ENCODE data around the gene TMEM38A. TPM values are rescaled to one million over a fixed set of nuclear protein-coding genes. Genes with fewer than 3 reads are reported as not detected.
"Not testable (repeated sequence)": the region's sequence is repeated elsewhere in the genome, so short reads cannot be mapped to it uniquely, and the experiment has no call there.

Gene TMEM38A
- total RNA-seq, 1 experiment from 2014 or later, result 12.9 TPM

DNA sequence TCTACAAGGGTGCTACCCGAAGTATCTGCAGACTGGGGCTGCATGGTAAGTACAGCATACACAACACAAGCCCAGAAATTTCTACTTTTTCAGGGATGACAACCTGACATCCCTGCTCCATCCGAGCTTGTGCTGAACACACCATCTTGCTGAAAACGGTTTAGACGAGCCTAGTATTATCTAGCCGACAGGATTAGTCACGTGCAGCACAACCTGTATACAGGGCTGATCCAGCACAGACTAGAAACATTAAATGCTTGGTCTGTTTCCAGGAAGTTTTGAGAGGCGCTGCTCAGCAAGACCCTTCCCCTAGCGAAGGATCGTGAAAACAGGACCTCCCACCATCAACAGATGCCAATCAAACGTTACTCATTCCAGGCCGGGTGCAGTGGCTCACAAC, 5.2 kb upstream of the TMEM38A start:
- H2AFZ ChIP-seq (ENCODE audit: low read length), result no peak overlapping the region
- no peak overlapping the region for H3K4me2 ChIP-seq (ENCODE audit: low read depth, low read length, poor library complexity, severe bottlenecking)
- H3K79me2 ChIP-seq (ENCODE audit: low read length), result peaks cover 68% of the 10 kb centered on the region
- H3K36me3 ChIP-seq (ENCODE audit: insufficient read depth, low read length), result peaks cover 63% of the 10 kb centered on the region
- no peaks in the 10 kb centered on the region for H3K27me3 ChIP-seq (ENCODE audit: low read length)
- peaks cover 51% of the 10 kb centered on the region for H4K20me1 ChIP-seq (ENCODE audit: insufficient read depth, low read depth, low read length)
- no peaks in the 10 kb centered on the region for H3K9me2 ChIP-seq (replicated peaks; ENCODE audit: insufficient read depth, low read length)
- no peaks in the 10 kb centered on the region for H3K9me3 ChIP-seq (ENCODE audit: low read length)
- no peak overlapping the region for H3K9ac ChIP-seq (ENCODE audit: low read length)
- H3K4me1 ChIP-seq (ENCODE audit: low read length), result peaks cover 24% of the 10 kb centered on the region
- DNase-seq, result no peak
- H3K27ac ChIP-seq (ENCODE audit: low read length), result no peak overlapping the region
- H3K4me3 ChIP-seq (ENCODE audit: low read length), result no peak overlapping the region

DNA sequence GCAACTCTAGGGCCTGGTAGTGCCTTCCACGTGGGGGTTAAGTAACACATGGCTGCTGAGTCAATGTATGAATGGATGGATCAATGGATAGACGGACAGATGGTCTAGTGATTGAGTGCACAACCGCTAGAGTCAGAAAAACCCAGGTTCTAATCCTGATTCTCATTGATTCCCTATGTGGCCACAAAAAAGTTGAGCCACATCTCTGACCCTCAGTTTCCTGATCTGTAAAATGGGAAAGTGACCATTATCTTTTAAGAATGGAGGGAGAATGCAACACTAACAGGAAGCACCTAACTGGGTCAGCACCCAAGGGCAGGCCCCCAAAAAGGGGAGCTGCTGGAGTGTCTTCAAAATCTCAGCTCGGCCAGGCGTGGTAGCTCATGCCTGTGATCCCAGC, 3.6 kb upstream of the TMEM38A start:
- Histone ChIP-seq H3K4me1 (ENCODE audit: low read length) (peaks cover 38% of the 10 kb centered on the region), H3K9me3 (ENCODE audit: low read length) (no peaks in the 10 kb centered on the region), H3K27me3 (ENCODE audit: low read length) (no peaks in the 10 kb centered on the region), H3K9ac (ENCODE audit: low read length) (no peak overlapping the region), H3K9me2 (replicated peaks; ENCODE audit: insufficient read depth, low read length) (no peaks in the 10 kb centered on the region), H4K20me1 (ENCODE audit: insufficient read depth, low read depth, low read length) (peaks cover 49% of the 10 kb centered on the region), H3K79me2 (ENCODE audit: low read length) (peaks cover 79% of the 10 kb centered on the region), H3K4me3 (ENCODE audit: low read length) (no peak overlapping the region), H3K27ac (ENCODE audit: low read length) (no peak overlapping the region), H2AFZ (ENCODE audit: low read length) (no peak overlapping the region), H3K4me2 (ENCODE audit: low read depth, low read length, poor library complexity, severe bottlenecking) (no peak overlapping the region), H3K36me3 (ENCODE audit: insufficient read depth, low read length) (peaks cover 56% of the 10 kb centered on the region)
- DNase-seq, result no peak

GRCh38 chr19:16659464-16659831, 1.5 kb upstream of the TMEM38A start:
- no peaks in the 10 kb centered on the region for H3K9me3 ChIP-seq (ENCODE audit: low read length)
- peaks cover 43% of the 10 kb centered on the region for H3K4me1 ChIP-seq (ENCODE audit: low read length)
- H4K20me1 ChIP-seq (ENCODE audit: insufficient read depth, low read depth, low read length), result peaks cover 42% of the 10 kb centered on the region
- no peak for DNase-seq
- H3K27ac ChIP-seq (ENCODE audit: low read length), result peak overlapping the region; percentile 79; the same call in 1 of the 2 replicates
- H3K9me2 ChIP-seq (replicated peaks; ENCODE audit: insufficient read depth, low read length), result no peaks in the 10 kb centered on the region
- H2AFZ ChIP-seq (ENCODE audit: low read length), result no peak overlapping the region
- peaks cover 81% of the 10 kb centered on the region for H3K79me2 ChIP-seq (ENCODE audit: low read length)
- H3K27me3 ChIP-seq (ENCODE audit: low read length), result no peaks in the 10 kb centered on the region
- peak overlapping the region; percentile 86 for H3K9ac ChIP-seq (ENCODE audit: low read length)
- peak overlapping the region; percentile 91 for H3K4me3 ChIP-seq (ENCODE audit: low read length)
- H3K36me3 ChIP-seq (ENCODE audit: insufficient read depth, low read length), result peaks cover 38% of the 10 kb centered on the region
- H3K4me2 ChIP-seq (ENCODE audit: low read depth, low read length, poor library complexity, severe bottlenecking), result peak overlapping the region; percentile 98

GRCh38 chr19:16659832-16660708, 869 bp upstream of the TMEM38A start, which contains the start of gene SMIM7:
Gene SMIM7 (minus strand): TSS chr19:16660144. CDS start chr19:16660110, 34 bp downstream.
- H3K4me3 ChIP-seq (ENCODE audit: low read length), result peak within 1 kb of the TSS; percentile 91
- H3K27me3 ChIP-seq (ENCODE audit: low read length), result no peaks in the 10 kb centered on the region
- H3K36me3 ChIP-seq (ENCODE audit: insufficient read depth, low read length), result peaks cover 31% of the 10 kb centered on the region
- peak within 1 kb of the TSS; percentile 100 for H3K4me2 ChIP-seq (ENCODE audit: low read depth, low read length, poor library complexity, severe bottlenecking)
- no peaks in the 10 kb centered on the region for H3K9me2 ChIP-seq (replicated peaks; ENCODE audit: insufficient read depth, low read length)
- peaks cover 76% of the 10 kb centered on the region for H3K79me2 ChIP-seq (ENCODE audit: low read length)
- peaks cover 39% of the 10 kb centered on the region for H3K4me1 ChIP-seq (ENCODE audit: low read length)
- no peaks in the 10 kb centered on the region for H3K9me3 ChIP-seq (ENCODE audit: low read length)
- H4K20me1 ChIP-seq (ENCODE audit: insufficient read depth, low read depth, low read length), result peaks cover 37% of the 10 kb centered on the region
- H2AFZ ChIP-seq (ENCODE audit: low read length), result peak within 1 kb of the TSS; percentile 88; the same call in 1 of the 2 replicates
- peak within 1 kb of the TSS; percentile 95 for H3K9ac ChIP-seq (ENCODE audit: low read length)
- peak within 1 kb of the TSS; percentile 88 for H3K27ac ChIP-seq (ENCODE audit: low read length)
- DNase-seq, result peak; percentile 100

- no peaks in the 10 kb centered on the region for H3K9me2 ChIP-seq (replicated peaks; ENCODE audit: insufficient read depth, low read length)
- H3K4me3 ChIP-seq (ENCODE audit: low read length), result peak overlapping the region; percentile 91
- H3K4me1 ChIP-seq (ENCODE audit: low read length), result peaks cover 38% of the 10 kb centered on the region
- H3K4me2 ChIP-seq (ENCODE audit: low read depth, low read length, poor library complexity, severe bottlenecking), result peak overlapping the region; percentile 100
- H4K20me1 ChIP-seq (ENCODE audit: insufficient read depth, low read depth, low read length), result peaks cover 32% of the 10 kb centered on the region
- peaks cover 77% of the 10 kb centered on the region for H3K79me2 ChIP-seq (ENCODE audit: low read length)
- peaks cover 20% of the 10 kb centered on the region; the same call in 1 of the 2 replicates for H3K36me3 ChIP-seq (ENCODE audit: insufficient read depth, low read length)
- no peaks in the 10 kb centered on the region for H3K9me3 ChIP-seq (ENCODE audit: low read length)
- H2AFZ ChIP-seq (ENCODE audit: low read length), result peak overlapping the region; percentile 81
- no peaks in the 10 kb centered on the region for H3K27me3 ChIP-seq (ENCODE audit: low read length)
- H3K27ac ChIP-seq (ENCODE audit: low read length), result peak overlapping the region; percentile 81
- peak; percentile 69 for DNase-seq
- peak overlapping the region; percentile 95 for H3K9ac ChIP-seq (ENCODE audit: low read length)
Measured at GRCh38 chr19:16661480-16662034, 618 bp downstream of the TMEM38A start.

DNA sequence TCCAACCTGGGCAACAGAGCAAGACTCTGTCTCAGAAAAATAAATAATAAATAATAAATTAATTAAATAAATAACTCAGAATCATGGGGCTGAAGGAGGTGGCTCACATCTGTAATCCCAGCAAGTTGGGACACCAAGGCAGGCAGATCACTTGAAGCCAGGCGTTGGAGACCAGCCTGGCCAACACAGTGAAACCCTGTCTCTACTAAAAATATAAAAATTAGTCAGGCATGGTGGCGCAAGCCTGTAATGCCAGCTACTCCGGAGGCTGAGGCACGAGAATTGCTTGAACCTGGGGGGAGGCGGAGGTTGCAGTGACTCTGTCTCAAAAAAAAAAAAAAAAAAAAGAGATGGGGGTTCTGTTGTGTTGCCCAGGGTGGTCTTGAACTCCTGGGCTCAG, 7.2 kb downstream of the TMEM38A start:
- Histone ChIP-seq H3K9me3 (ENCODE audit: low read length) (no peaks in the 10 kb centered on the region), H3K4me2 (ENCODE audit: low read depth, low read length, poor library complexity, severe bottlenecking) (no peak overlapping the region), H3K4me1 (ENCODE audit: low read length) (peaks cover 9% of the 10 kb centered on the region), H3K36me3 (ENCODE audit: insufficient read depth, low read length) (no peaks in the 10 kb centered on the region), H3K27me3 (ENCODE audit: low read length) (no peaks in the 10 kb centered on the region), H3K9me2 (replicated peaks; ENCODE audit: insufficient read depth, low read length) (no peaks in the 10 kb centered on the region), H2AFZ (ENCODE audit: low read length) (no peak overlapping the region), H3K9ac (ENCODE audit: low read length) (no peak overlapping the region), H4K20me1 (ENCODE audit: insufficient read depth, low read depth, low read length) (no peaks in the 10 kb centered on the region), H3K4me3 (ENCODE audit: low read length) (no peak overlapping the region), H3K79me2 (ENCODE audit: low read length) (peaks cover 28% of the 10 kb centered on the region), H3K27ac (ENCODE audit: low read length) (no peak overlapping the region)
- DNase-seq, result no peak

- H3K4me2 ChIP-seq (ENCODE audit: low read depth, low read length, poor library complexity, severe bottlenecking); H3K9me2 ChIP-seq (replicated peaks; ENCODE audit: insufficient read depth, low read length); H3K36me3 ChIP-seq (ENCODE audit: insufficient read depth, low read length); H2AFZ ChIP-seq (ENCODE audit: low read length); H3K27me3 ChIP-seq (ENCODE audit: low read length); H3K9ac ChIP-seq (ENCODE audit: low read length); H3K27ac ChIP-seq (ENCODE audit: low read length); H3K4me1 ChIP-seq (ENCODE audit: low read length); DNase-seq; H3K9me3 ChIP-seq (ENCODE audit: low read length); H3K4me3 ChIP-seq (ENCODE audit: low read length); H4K20me1 ChIP-seq (ENCODE audit: insufficient read depth, low read depth, low read length): not testable (repeated sequence)
- H3K79me2 ChIP-seq (ENCODE audit: low read length), result peaks cover 29% of the 10 kb centered on the region
Measured at GRCh38 chr19:16668702-16669101, 7.8 kb downstream of the TMEM38A start.

GRCh38 chr19:16670291-16670690, 9.4 kb downstream of the TMEM38A start:
- Histone ChIP-seq H4K20me1 (ENCODE audit: insufficient read depth, low read depth, low read length) (no peaks in the 10 kb centered on the region), H3K4me2 (ENCODE audit: low read depth, low read length, poor library complexity, severe bottlenecking) (no peak overlapping the region), H3K4me3 (ENCODE audit: low read length) (no peak overlapping the region), H2AFZ (ENCODE audit: low read length) (no peak overlapping the region), H3K4me1 (ENCODE audit: low read length) (peaks cover 9% of the 10 kb centered on the region), H3K9me3 (ENCODE audit: low read length) (no peaks in the 10 kb centered on the region), H3K27me3 (ENCODE audit: low read length) (no peaks in the 10 kb centered on the region), H3K27ac (ENCODE audit: low read length) (no peak overlapping the region), H3K9me2 (replicated peaks; ENCODE audit: insufficient read depth, low read length) (no peaks in the 10 kb centered on the region), H3K9ac (ENCODE audit: low read length) (no peak overlapping the region), H3K36me3 (ENCODE audit: insufficient read depth, low read length) (no peaks in the 10 kb centered on the region), H3K79me2 (ENCODE audit: low read length) (peaks cover 21% of the 10 kb centered on the region)
- no peak for DNase-seq
